Peyer's patch (tissue), 4 donors: ENCODE measurements around the gene SGPP2.

ENCODE experiments used
- POLR2A ChIP-seq, 2 donors: fragments of 450-650 bp; IDR thresholded peaks; one replicate each; pipeline ENCODE4 v1.5.1; 2017; ENCODE audit warnings: antibody characterized with exemption in 2 of 2, mild to moderate bottlenecking in 2 of 2, moderate library complexity in 2 of 2
- TF ChIP-seq, protein P1 (sequence below), 6 experiments: fragments of 450-650 bp in 4 of 6; fragments of 200-600 bp in 2 of 6; sonication (generic) in 1 of 6; IDR thresholded peaks; one replicate each; pipeline ENCODE4 v1.5.1; 2017 to 2019; ENCODE audit warnings: antibody characterized with exemption in 6 of 6, mild to moderate bottlenecking in 3 of 6, moderate library complexity in 1 of 6

DNA sequence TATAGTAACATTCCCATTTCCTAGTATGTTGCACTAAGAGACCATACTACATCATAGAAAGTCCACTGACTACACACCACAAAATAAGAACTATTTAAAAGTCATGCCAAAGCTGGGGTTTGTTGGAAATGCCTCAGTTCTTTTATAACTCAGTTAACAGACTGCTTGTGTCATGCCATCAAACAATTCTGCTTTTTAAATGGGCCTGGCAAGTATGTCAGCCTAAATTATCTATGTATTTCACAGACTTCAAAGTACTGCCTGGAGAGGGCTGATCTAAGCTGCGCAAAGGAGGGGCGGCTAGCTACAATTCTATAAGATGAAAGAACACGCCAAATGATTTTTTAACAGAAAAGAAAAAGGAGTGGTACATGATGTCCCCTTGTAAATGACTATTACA lies 182.0 kb downstream of the SGPP2 start:
- TF ChIP-seq POLR2A (IDR thresholded peaks at IDR 0.05): no peak
- TF ChIP-seq, protein P1, sequence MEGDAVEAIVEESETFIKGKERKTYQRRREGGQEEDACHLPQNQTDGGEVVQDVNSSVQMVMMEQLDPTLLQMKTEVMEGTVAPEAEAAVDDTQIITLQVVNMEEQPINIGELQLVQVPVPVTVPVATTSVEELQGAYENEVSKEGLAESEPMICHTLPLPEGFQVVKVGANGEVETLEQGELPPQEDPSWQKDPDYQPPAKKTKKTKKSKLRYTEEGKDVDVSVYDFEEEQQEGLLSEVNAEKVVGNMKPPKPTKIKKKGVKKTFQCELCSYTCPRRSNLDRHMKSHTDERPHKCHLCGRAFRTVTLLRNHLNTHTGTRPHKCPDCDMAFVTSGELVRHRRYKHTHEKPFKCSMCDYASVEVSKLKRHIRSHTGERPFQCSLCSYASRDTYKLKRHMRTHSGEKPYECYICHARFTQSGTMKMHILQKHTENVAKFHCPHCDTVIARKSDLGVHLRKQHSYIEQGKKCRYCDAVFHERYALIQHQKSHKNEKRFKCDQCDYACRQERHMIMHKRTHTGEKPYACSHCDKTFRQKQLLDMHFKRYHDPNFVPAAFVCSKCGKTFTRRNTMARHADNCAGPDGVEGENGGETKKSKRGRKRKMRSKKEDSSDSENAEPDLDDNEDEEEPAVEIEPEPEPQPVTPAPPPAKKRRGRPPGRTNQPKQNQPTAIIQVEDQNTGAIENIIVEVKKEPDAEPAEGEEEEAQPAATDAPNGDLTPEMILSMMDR (IDR thresholded peaks at IDR 0.05): no peak
